ENCODE results near the gene DNAJC12.

DNA sequence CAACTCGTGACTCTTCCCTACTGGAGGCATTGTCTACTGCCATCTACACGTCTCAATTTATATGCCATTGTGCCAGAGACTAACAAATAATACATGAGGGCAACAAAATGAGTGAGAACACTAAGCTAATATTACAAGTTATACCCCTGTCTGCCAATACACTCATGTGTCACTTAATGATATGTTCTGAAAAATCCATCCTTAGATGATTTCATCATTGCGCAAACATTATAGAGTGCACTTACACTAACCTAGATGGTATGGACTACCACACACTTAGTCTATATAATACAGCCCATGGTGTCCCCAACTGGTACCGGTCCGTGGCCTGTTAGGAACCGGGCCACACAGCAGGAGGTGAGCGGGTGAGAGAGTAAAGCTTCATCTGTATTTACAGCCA lies 77.7 kb downstream of the DNAJC12 start:
- TF ChIP-seq, protein P1, sequence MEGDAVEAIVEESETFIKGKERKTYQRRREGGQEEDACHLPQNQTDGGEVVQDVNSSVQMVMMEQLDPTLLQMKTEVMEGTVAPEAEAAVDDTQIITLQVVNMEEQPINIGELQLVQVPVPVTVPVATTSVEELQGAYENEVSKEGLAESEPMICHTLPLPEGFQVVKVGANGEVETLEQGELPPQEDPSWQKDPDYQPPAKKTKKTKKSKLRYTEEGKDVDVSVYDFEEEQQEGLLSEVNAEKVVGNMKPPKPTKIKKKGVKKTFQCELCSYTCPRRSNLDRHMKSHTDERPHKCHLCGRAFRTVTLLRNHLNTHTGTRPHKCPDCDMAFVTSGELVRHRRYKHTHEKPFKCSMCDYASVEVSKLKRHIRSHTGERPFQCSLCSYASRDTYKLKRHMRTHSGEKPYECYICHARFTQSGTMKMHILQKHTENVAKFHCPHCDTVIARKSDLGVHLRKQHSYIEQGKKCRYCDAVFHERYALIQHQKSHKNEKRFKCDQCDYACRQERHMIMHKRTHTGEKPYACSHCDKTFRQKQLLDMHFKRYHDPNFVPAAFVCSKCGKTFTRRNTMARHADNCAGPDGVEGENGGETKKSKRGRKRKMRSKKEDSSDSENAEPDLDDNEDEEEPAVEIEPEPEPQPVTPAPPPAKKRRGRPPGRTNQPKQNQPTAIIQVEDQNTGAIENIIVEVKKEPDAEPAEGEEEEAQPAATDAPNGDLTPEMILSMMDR (IDR thresholded peaks at IDR 0.05; ENCODE audit: low read length): no peak
- TF ChIP-seq EZH2 (IDR thresholded peaks at IDR 0.05; ENCODE audit: borderline replicate concordance, low read length): no peak

Data from OCI-LY1 (cell line).